WTC11 (cell line): Measurements from ENCODE around the gene ANKS6.

ENCODE experiments used
- CBFB ChIP-seq: sonication (generic); formaldehyde crosslinking; IDR thresholded peaks from 2 replicates; pipeline ENCODE4 v1.8.1; 2022; ENCODE audit warnings: mild to moderate bottlenecking, low read depth, missing genetic modification reagents
- KAT7 ChIP-seq: sonication (generic); formaldehyde crosslinking; IDR thresholded peaks from 2 replicates; pipeline ENCODE4 v1.8.1; 2023; ENCODE audit warnings: missing genetic modification reagents, mild to moderate bottlenecking, borderline replicate concordance
- TF ChIP-seq, protein P1 (sequence below): sonication (generic); formaldehyde crosslinking; IDR thresholded peaks from 2 replicates; pipeline ENCODE4 v1.8.1; 2022; ENCODE audit warnings: mild to moderate bottlenecking, missing genetic modification reagents, moderate library complexity, borderline replicate concordance
- TF ChIP-seq, protein P2 (sequence below): sonication (generic); formaldehyde crosslinking; IDR thresholded peaks from 2 replicates; pipeline ENCODE4 v1.8.0; 2022; ENCODE audit warnings: mild to moderate bottlenecking, missing genetic modification reagents

DNA sequence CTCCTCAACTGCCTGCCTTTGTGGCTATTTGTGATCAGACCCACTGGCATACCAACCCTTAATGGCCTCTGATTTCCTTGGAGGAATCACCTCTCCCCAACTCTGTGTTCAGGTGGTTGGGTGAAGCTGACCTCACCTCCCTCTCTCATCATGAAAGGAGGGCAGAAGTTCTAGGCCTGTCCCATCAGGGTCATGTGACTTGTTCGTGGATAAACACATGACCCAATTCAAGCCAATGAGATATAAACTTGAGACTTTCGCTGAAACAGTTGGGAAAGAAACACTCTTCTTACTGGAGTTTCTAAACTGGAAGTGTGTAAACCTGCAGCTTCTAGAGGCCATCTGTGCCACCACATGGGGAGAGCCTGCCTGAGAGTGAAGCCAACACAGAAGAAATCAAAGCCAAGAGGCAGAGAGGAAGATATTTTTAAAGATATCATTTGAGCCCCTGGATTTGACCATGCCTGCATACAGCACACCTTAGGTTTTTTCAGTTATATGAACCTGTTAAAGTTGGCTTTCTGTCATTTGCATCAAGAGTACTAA, 93.4 kb downstream of the ANKS6 start:
- TF ChIP-seq, protein P1, sequence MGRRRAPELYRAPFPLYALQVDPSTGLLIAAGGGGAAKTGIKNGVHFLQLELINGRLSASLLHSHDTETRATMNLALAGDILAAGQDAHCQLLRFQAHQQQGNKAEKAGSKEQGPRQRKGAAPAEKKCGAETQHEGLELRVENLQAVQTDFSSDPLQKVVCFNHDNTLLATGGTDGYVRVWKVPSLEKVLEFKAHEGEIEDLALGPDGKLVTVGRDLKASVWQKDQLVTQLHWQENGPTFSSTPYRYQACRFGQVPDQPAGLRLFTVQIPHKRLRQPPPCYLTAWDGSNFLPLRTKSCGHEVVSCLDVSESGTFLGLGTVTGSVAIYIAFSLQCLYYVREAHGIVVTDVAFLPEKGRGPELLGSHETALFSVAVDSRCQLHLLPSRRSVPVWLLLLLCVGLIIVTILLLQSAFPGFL (CRISPR knock-in tag) = no peak
- TF ChIP-seq KAT7 (CRISPR knock-in tag) (no peak), CBFB (CRISPR knock-in tag) (no peak)
- TF ChIP-seq, protein P2, sequence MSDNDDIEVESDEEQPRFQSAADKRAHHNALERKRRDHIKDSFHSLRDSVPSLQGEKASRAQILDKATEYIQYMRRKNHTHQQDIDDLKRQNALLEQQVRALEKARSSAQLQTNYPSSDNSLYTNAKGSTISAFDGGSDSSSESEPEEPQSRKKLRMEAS (CRISPR knock-in tag) = no peak
